HUES6 (cell line): Measurements from ENCODE around the gene DPY19L2.
"Not testable (repeated sequence)": the region's sequence is repeated elsewhere in the genome, so short reads cannot be mapped to it uniquely, and the experiment has no call there.

Experiments used
- H3K27ac ChIP-seq: 2 replicates; pipeline ENCODE4 v1.7.0; 2013; ENCODE audit warnings: low read depth, mild to moderate bottlenecking, low read length, inconsistent platforms
- H3K27me3 ChIP-seq: 2 replicates; pipeline ENCODE4 v1.6.1; 2013; ENCODE audit warnings: low read length; ENCODE audit not compliant: control insufficient read depth, insufficient read depth
- H3K36me3 ChIP-seq: 2 replicates; pipeline ENCODE4 v1.6.1; 2013; ENCODE audit warnings: low read length; ENCODE audit not compliant: control insufficient read depth, insufficient read depth
- H3K4me1 ChIP-seq: 2 replicates; pipeline ENCODE4 v1.6.1; 2013; ENCODE audit warnings: low read length; ENCODE audit not compliant: control insufficient read depth, insufficient read depth
- H3K4me3 ChIP-seq: 2 replicates; pipeline ENCODE4 v1.5.1; 2013; ENCODE audit warnings: low read depth, low read length
- H3K9ac ChIP-seq: one replicate; pipeline ENCODE4 v1.6.1; 2013; ENCODE audit warnings: mild to moderate bottlenecking, low read length
- H3K9me3 ChIP-seq: 2 replicates; pipeline ENCODE4 v1.6.1; 2013; ENCODE audit warnings: low read depth, low read length; ENCODE audit not compliant: control insufficient read depth, insufficient read depth

The DPY19L2 gene

DNA sequence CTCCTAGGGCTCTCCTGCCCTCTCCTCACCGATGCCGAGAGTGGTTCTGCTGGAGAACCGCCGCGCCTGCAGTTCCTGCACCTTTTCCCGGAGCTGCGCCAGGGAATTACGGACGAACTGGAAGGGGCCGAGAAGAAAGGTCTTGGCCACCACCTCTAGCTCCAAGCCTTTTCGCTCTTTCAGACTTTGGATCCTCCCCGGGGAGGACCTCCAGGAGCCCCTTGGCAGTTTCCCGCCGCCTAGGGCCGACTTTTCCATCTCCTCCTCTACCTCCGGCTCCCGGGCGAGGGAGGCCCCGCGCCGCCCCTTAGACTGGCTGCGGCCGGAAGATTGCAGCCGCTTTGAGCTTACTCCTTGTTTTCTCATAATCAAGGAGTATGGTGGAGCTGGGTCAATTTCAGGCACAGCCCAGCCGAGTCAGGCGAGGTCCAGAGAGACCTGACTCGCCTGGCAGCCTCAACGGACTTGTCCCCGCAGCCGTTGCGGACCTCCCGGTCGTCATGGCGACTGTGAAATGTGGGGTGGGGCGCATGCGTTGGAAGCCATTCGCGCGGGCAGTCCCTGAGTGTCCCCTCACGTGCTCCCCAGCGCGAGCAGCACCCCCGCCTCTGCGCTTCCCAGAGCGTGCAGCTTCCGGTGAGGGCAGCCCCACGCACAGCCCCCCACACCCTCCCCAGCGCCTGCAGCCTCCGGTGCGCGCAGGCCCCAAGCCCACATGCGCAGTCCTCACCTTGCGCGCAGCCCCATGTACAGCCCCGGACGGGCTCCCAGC lies at the start of gene DPY19L2:
TSS of gene DPY19L2 (minus strand) at position 466 of the 772 bp plus-strand sequence. CDS start at position 366, 100 bp downstream.
- no peaks in the 10 kb centered on the region for H3K36me3 ChIP-seq
- no peaks in the 10 kb centered on the region for H3K4me1 ChIP-seq
- no peaks in the 10 kb centered on the region for H3K9me3 ChIP-seq
- peak within 1 kb of the TSS; percentile 64 for H3K9ac ChIP-seq
- H3K27me3 ChIP-seq: peaks cover 25% of the 10 kb centered on the region
- 0 out of 2 replicates have a peak within 1 kb of the TSS, but pooled peaks have one; percentile 47 for H3K27ac ChIP-seq
- peak within 1 kb of the TSS; percentile 88 for H3K4me3 ChIP-seq

DNA sequence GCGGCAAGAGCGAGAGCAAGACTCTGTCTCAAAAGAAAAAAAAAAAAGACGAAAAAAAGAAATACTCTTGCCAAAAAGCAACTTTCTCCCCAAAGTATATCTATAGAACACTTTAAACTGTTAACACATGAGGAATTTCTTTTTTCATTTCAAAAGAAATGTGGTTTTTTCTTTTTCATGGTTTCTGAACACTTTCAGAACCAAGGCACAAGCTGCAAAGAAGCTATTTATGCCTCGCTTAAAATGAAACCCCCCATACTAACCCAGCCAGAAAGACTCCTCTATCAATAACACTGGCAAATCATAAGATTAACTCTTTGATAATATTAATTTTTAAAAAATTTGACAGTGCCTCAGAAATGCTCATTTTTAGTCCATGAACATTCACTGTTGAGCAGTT lies 48.6 kb upstream of the DPY19L2 start:
- H3K36me3 ChIP-seq, H3K27me3 ChIP-seq, H3K9me3 ChIP-seq, H3K4me1 ChIP-seq, H3K9ac ChIP-seq, H3K4me3 ChIP-seq, H3K27ac ChIP-seq: not testable (repeated sequence)

DNA sequence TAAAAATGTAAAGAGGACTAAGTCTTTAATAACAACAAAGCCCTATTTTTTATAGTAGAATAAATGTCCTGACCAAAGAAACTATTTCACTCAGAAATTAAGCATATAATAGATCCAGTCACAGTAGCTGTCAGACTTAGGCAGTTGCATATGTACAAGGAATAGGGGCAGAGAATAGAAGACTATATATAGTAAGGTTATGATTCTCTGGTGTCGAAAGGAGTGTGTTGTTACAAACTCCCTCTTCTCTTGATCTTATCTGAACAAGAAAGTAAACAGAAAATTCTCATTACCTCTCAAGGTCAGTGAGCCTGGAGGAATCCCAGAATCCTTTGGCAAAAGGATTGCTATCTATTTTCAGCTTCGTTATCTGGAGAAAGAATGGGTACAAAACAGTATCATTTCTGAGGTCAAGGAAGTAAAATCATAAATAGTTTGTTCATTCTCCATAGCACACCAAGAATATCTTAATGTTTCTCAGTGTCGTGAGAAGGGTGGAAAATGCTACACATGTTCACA lies 46.9 kb upstream of the DPY19L2 start:
- not testable (repeated sequence) for H3K27ac ChIP-seq, H3K4me1 ChIP-seq, H3K9ac ChIP-seq

DNA sequence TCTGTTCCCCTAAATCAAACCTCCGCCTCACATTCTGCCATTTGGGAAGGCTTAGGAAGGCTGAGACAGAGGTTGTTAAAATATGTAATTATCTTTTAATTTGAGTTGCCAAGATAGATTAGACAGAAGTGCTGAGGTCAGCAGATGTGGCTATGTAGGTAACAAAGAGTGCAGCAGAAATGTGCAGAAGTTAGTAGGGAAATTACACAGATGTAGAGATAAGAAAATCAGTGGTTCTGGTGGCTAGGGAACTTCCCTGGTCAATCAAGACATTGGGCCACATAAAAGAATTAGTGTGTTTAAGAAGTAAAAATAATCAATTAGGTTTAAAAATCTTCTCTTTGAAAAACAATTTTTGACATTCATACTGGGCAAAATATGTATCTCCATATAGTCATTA lies 46.1 kb upstream of the DPY19L2 start:
- H3K9me3 ChIP-seq, H3K27ac ChIP-seq: not testable (repeated sequence)

More for the DNA sequence above, 46.9 kb upstream of the DPY19L2 start:
- not testable (repeated sequence) for H3K36me3 ChIP-seq, H3K27me3 ChIP-seq, H3K4me3 ChIP-seq, H3K9me3 ChIP-seq

DNA sequence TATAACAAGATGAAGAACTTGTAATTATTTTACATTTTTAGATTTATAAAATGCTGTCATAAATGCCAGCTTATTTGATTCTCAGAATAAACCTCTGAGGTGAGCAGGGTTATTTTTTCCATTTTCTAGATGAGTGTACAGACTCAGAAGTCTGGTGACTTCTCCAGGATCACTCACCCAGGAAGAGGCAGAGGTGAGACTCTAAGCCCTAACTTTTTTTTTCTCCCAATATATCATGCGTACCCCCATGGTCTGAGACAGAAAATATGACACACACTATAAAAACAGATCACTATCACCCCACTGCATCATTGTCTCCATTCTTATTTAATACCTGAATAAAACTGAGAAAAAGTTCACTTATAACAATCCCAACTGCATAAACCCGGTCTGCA lies 45.4 kb upstream of the DPY19L2 start:
- H3K27ac ChIP-seq, H3K9ac ChIP-seq, H3K9me3 ChIP-seq, H3K4me1 ChIP-seq, H3K4me3 ChIP-seq, H3K36me3 ChIP-seq, H3K27me3 ChIP-seq: not testable (repeated sequence)

More for the DNA sequence above, 46.1 kb upstream of the DPY19L2 start:
- H3K4me3 ChIP-seq, H3K9ac ChIP-seq, H3K4me1 ChIP-seq, H3K36me3 ChIP-seq, H3K27me3 ChIP-seq: not testable (repeated sequence)

DNA sequence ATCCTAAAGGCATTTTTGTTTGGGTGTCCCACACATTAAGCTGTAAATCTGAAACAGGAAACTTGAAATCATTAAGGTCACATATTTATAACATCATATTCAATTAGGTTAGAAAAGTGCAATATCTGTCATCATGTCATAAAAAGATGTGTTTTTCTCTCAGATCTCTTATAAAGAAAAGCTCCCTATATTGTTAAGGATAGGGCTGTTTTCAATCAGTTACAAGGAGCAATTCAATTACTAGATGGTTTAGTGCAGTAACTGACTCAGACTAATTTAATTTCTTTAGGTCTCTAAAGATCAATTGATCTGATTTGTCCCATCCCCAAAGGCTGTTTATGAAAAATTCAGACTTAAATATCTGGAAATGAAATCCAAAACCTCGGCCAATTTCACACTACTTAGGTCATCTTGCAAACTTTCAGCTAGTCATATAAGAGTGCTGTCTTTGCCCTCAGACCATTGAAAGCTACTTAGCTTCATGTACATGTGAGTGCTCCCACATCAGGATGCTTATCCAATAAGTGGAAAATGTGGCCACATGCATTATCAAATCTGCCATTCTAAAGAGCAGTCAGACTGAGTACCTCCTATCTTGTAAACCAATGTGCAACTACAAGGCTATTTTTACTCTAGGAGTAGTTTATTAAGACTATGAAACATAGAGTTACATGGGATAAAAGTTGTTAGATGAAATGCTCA lies 44.8 kb upstream of the DPY19L2 start:
- H3K27ac ChIP-seq, H3K4me1 ChIP-seq, H3K36me3 ChIP-seq, H3K9ac ChIP-seq, H3K27me3 ChIP-seq, H3K4me3 ChIP-seq, H3K9me3 ChIP-seq: not testable (repeated sequence)

DNA sequence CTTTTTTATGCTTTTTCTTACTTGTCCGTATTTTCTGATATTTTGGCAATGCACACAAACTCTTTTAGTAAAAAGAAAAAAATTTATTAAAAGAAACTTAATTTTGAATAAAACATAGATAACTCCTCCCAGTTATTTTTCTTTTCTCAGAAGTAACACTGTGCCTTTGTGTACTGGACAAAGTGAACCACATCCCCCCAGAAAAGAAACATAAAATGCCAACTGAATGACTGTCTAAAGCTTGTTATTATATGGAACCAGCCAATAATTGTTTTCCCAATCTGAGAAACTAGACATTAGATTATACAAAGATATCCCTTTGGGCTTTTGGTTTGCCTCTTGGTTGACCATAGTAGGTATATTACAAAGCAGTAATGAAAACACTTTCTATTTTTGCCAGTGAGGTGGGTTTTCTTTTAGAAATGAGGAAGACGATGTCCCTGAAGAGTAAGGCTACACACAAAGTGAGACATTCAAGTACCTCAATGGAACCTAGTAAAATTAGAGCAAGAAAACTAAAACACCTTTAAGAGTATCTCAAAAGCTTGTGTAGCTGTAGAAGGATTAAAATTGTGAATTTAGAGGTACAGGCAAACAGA lies 44.2 kb upstream of the DPY19L2 start:
- not testable (repeated sequence) for H3K4me1 ChIP-seq, H3K36me3 ChIP-seq, H3K27ac ChIP-seq, H3K9ac ChIP-seq, H3K4me3 ChIP-seq, H3K9me3 ChIP-seq, H3K27me3 ChIP-seq

DNA sequence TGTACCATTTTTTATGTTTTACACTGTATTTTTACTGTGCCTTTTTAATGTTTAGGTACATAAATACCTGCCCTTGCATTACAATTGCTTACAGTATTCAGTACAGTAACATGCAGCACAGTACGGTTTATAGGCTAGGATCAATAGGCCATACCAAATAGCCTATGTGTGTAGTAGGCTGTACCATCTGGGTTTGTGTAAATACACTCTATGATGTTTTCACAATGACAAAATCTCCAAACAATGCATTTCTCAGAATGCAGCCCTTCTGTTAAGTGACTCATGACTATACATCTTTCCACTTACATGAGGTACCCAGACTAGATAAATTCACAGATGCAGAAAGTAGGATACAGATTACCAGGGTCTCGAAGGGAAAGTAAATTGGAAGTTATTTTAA lies 43.0 kb upstream of the DPY19L2 start:
- H3K9ac ChIP-seq, H3K4me1 ChIP-seq, H3K4me3 ChIP-seq, H3K27me3 ChIP-seq, H3K27ac ChIP-seq, H3K36me3 ChIP-seq, H3K9me3 ChIP-seq: not testable (repeated sequence)

DNA sequence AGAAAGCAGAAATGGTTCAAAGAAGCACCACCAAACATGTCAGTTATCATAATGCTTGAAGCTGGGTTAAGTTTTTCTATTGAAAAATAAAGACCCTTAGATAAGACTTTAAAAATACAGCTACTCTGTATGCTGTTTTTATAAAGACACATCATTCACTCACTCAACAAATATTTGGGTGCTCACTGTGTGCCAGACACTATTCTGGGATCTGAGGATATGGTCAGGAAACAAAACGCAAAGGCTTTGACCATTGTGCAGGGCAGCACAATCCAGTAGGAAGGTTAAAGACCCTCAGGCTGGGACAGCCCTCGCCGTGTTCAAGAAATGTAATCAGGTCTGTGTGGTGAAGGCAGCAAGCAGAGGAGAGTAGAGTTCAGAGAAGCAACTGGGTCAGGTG lies 38.0 kb upstream of the DPY19L2 start:
- Histone ChIP-seq H3K36me3 (no peaks in the 10 kb centered on the region), H3K4me1 (no peaks in the 10 kb centered on the region), H3K27me3 (no peaks in the 10 kb centered on the region), H3K4me3 (no peak overlapping the region), H3K27ac (no peak overlapping the region), H3K9me3 (no peaks in the 10 kb centered on the region), H3K9ac (no peak overlapping the region)

DNA sequence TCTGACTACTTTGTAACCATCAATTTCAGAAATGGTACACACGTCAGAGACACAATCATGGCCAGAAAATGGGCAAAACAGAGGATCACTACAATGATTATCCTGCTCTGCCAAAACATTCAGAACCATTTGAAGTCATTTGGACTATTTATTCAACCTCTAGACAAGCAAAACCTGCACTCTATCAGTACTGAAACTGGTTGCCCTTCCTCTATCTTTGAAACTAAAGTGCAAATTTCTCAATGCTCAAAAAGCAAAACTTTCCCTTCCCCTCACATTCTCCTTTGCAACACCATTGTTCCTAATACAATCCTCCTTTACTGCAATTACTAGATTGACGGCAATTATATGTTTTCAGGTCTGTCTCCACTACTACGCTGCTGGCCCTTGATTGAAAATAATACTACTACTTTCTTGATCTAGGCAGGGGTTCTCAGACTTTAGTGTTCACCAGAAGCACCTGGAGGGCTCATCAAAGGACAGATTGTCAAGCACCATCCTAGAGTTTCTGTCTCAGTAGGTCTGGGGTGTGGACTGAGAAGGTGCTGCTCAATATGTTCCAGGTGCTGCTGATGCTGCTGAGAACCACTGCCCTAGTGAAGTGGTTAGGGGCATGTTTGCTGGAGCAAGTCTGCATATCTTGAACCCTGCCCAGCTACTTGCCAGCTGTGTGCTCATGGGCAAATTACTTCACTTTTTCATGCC lies 31.5 kb upstream of the DPY19L2 start:
- H3K27ac ChIP-seq, H3K9ac ChIP-seq, H3K4me3 ChIP-seq, H3K9me3 ChIP-seq, H3K36me3 ChIP-seq, H3K27me3 ChIP-seq, H3K4me1 ChIP-seq: not testable (repeated sequence)

DNA sequence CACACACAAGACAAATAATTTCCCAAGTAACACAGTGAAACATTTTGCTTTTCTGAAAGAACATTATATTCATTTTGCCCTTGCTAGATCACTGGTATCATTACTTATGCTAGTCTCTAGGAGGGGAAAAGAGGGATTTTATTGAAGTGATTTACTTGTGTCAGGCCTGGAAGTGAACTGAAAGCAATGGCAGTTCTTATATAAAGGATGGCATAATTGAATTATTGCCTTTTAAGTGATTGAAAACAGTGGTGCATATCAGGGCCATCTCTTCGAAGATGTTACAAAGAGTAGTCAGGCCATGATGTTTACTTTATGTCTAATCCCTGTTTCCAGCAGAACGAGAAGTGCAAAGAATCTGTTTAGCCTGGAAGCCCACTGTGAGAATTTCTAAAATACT lies 30.7 kb upstream of the DPY19L2 start:
- not testable (repeated sequence) for H3K27ac ChIP-seq, H3K9me3 ChIP-seq, H3K27me3 ChIP-seq, H3K9ac ChIP-seq, H3K36me3 ChIP-seq, H3K4me3 ChIP-seq, H3K4me1 ChIP-seq
